GM12873 (cell line): Measurements from ENCODE around the gene TUBE1.

Experiments
- CTCF ChIP-seq: IDR thresholded peaks from 2 replicates; pipeline ENCODE4 v1.5.1; 2012; ENCODE audit warnings: low read depth, mild to moderate bottlenecking, moderate library complexity, low read length, control low read depth; ENCODE audit not compliant: insufficient read depth; ENCODE audit errors: missing control alignments

Gene TUBE1

GRCh38 chr6:112087136-112087911 is at the start of gene TUBE1, which contains the start of gene FAM229B:
Gene TUBE1, minus strand, starts transcription at chr6:112087482. Its CDS starts 48 bp downstream, at chr6:112087434.
Gene FAM229B, plus strand, starts transcription at chr6:112087591. Its CDS starts 11,693 bp downstream, at chr6:112099284.
- TF ChIP-seq CTCF, result peak; percentile 8

GRCh38 chr6:112130878-112131277 is 43.6 kb upstream of the TUBE1 start:
- no peak for TF ChIP-seq CTCF

GRCh38 chr6:112128208-112128607 is 40.9 kb upstream of the TUBE1 start:
- no peak for TF ChIP-seq CTCF

GRCh38 chr6:112123982-112124381 is 36.7 kb upstream of the TUBE1 start:
- TF ChIP-seq CTCF, result no peak

- no peak for TF ChIP-seq CTCF
Observed at GRCh38 chr6:112122756-112123155, 35.5 kb upstream of the TUBE1 start.

GRCh38 chr6:112118034-112118433 is 30.8 kb upstream of the TUBE1 start:
- no peak for TF ChIP-seq CTCF

- no peak for TF ChIP-seq CTCF
Observed at GRCh38 chr6:112117554-112117953, 30.3 kb upstream of the TUBE1 start.
